COLO829 (cell line): Measurements from ENCODE around the gene TRAPPC5.

Source experiments
- DNase-seq: peaks from one replicate; pipeline ENCODE4 v3.0.0; 2012; ENCODE audit warnings: low spot score

TRAPPC5 gene

DNA sequence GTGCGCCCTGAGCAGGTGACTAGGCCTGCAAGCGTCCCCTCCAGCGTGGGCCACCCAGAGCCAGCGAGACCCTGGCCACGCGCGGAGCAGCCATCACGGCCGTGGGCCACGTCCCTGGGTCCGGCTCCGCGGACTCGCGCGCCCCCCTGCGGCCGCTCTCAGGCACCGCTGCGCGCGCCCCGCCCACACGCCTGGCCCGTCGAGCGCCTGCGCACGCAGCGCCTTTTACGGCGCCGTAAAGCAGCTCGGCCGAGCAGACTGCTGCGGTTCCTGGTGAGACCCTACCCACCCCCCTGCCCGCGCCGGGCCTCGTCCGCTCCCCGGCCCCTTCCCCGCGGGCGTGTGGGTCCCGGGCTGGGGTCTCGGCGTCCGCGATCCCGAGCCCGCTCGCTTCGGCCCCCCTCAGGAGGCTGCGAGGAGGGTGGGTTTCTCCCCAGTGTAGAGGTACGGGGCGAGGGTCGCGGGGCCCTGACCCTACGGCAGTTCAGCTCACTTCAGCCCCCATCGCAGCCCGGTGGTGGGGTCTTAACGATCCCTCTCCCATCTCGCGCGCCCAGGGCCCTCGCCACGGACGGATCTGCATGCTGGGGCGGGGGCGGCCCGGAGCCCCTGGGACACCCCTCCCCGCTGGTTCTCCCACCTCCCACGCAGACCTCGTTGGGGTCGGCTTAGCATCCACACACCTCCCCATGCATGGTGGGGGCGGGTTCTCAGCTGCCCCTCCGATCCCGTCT is at the start of gene TRAPPC5:
TRAPPC5 (plus strand) TSS at position 228 of the 734 bp plus-strand sequence. CDS start 1,421 bp downstream, outside the sequence.
- DNase-seq, result peak; percentile 66

DNA sequence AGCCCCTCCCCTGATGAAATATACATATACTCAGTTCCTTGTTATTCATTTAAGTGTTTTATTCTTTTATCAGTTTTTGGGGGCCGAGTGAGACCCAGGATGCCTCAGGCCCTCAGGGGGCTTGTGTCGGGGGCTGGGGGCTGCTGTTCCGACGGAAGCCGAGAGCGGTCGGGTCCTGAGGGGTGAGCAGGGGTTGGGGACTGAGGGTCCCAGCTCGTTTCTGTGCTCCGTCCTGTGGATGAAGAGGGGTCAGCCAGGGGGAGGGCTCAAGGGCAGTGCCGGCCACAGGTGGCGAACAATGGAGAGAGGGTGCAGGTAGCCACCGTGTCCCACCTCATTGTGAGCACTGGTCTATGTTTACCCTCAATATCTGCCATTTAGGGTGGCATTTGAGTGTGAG is 49.1 kb upstream of the TRAPPC5 start:
- DNase-seq, result no peak

GRCh38 chr19:7632340-7633203 is 48.1 kb upstream of the TRAPPC5 start:
- DNase-seq, result no peak

- no peak for DNase-seq
Observed at GRCh38 chr19:7633698-7634097, 46.9 kb upstream of the TRAPPC5 start, which contains the start of gene PCP2. Gene PCP2 (minus strand): TSS chr19:7633719. CDS start chr19:7633457, 262 bp downstream.

DNA sequence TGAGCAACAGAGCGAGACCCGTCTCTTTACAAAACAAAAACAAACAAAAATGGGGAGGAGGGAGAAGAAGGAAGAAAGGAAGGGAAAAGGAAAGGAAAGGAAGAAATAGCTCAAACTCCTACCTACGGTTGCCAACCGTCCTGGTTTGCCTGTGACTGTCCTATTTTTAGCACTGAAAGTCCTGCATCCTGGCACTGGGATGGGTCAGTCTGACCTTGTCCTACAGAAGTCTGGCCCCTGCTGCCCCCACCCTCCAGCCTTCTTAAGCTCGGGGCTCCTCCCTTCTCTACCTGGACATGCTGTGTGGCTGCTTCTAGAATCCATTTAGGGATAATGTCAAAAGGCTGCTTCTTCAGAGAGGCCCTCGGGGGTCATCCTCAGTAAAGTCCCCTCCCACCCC is 45.0 kb upstream of the TRAPPC5 start:
- DNase-seq, result no peak

DNA sequence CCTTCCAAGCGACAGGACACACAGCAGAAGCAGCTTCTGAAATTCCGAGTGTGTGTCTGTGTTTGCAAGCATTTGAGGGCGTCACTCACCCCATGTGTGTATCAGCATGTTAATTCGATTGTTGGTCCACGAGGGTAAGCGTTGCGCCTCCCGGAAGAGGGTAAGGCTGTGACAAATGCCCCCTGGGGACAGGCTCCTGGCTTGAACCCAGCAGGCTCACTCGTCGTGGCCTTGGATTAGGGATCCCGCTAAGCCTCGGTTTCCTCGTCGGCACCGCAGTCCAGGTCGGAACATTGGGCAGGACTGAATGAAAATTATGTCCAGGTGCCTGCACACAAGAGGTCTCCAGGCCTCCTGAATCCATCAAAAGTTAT is 44.3 kb upstream of the TRAPPC5 start:
- no peak for DNase-seq

- peak; percentile 70 for DNase-seq
Observed at GRCh38 chr19:7636691-7637373, 43.8 kb upstream of the TRAPPC5 start, which contains the start of gene STXBP2. Gene STXBP2 (plus strand): TSS chr19:7637110. CDS start chr19:7637150, 40 bp downstream.

GRCh38 chr19:7637374-7638256 is 43.0 kb upstream of the TRAPPC5 start:
- no peak for DNase-seq

GRCh38 chr19:7638802-7639465 is 41.7 kb upstream of the TRAPPC5 start:
- DNase-seq, result no peak

DNA sequence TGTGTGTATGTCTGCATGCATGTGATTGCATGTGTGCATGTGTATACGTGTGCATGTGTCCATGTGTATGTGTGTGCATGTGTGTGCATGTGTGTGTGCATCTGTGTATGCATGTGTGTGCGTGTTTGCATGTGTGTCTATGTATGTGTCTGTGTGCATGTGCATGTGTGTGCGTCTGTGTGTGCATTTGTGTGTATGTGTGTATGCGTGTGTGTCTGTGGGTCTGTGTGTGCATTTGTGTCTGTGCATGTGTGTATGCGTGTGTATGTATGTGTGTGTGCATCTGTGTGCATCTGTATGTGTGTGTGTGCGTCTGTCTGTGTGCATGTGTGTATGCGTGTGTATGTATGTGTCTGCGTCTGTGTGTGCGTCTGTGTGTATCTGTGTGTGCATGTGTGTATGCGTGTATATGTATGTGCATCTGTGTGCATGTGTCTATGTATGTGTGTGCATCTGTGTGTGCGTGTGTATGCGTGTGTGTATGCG is 40.7 kb upstream of the TRAPPC5 start:
- DNase-seq, result no peak

- no peak for DNase-seq
Observed at GRCh38 chr19:7640803-7641202, 39.8 kb upstream of the TRAPPC5 start.

DNA sequence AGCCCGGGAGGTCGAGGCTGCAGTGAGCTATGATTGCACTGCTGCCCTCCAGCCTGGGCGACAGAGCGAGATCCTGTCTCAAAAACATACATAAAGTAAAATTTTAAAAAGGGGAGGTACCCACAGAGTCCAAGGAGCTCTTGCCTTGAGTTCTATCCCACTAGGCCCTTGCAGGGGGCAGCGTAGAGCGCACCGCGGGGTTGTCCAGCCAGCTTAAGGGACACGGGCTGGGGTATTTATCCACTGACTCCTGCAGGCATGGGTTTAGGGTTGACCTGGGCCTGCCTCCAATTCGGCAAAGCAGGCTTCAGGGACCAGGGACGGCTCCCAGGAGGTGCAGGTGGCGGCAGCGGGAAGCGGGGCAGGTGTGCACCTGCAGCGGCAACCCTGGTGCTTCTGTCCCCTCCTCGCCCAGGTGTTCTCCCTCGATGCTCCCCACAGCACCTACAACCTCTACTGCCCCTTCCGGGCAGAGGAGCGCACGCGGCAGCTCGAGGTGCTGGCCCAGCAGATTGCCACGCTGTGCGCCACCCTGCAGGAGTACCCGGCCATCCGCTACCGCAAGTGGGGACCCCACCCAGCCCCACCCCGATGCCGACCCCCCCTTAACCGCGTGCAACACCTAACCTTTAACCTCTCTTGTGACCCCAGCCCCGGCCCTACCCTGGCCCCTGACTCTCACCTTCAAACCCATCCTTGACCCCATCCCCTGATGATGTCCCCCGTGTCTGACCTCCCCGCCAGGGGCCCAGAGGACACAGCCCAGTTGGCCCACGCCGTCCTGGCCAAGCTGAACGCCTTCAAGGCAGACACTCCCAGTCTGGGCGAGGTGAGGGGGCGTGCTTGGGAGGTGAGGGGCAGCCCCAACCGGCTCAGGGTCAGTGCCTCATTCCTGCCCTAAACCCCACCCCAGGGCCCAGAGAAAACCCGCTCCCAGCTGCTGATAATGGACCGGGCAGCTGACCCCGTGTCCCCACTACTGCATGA is 39.0 kb upstream of the TRAPPC5 start:
- DNase-seq, result no peak

- DNase-seq, result no peak
Observed at GRCh38 chr19:7642295-7643030, 38.2 kb upstream of the TRAPPC5 start.

DNA sequence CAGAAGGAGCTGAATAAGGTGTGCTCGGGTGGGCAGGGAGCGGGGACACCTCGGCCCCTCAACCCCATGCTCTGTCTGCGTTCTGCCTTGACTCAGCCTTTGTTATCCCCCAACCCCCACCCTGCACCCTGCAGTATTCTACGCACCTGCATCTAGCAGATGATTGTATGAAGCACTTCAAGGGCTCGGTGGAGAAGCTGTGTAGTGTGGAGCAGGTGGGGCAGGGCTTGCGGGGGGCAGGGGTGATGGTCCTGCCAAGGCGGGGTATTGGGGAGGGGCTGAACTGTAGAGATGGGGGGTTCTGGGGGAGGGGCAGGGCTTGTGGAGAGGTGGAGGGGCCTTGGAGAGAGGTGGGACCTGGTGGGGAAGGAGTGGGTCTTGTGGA is 37.6 kb upstream of the TRAPPC5 start:
- DNase-seq, result no peak

DNA sequence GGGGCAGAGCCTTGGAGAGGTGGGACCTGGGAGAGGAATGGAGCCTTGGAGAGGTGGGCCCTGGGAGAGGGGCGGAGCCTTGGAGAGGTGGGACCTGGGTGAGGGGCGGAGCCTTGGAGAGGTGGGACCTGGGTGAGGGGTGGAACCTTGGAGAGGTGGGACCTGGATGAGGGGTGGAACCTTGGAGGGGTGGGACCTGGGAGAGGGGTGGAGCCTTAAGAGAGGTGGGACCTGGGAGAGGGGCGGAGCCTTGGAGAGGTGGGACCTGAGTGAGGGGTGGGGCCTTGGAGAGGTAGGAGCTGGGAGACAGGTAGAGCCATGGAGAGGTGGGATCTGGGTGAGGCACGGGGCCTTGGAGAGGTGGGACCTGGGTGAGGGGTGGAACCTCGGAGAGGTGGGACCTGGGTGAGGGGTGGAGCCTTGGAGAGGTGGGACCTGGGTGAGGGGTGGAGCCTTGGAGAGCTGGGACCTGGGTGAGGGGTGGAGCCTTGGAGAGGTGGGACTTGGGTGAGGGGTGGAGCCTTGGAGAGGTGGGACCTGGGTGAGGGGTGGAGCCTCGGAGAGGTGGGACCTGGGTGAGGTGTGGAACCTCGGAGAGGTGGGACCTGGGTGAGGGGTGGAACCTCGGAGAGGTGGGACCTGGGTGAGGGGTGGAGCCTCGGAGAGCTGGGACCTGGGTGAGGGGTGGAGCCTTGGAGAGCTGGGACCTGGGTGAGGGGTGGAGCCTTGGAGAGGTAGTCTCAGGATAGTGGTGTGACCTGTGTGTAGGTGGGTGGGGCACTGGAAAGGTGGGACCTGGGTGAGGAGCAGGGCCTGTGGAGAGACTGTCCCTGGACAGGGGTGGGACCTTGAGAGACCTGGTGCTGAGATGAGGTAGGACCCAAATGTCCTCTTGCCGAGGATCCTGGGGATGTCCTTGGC is 36.7 kb upstream of the TRAPPC5 start:
- DNase-seq, result peak; percentile 32

DNA sequence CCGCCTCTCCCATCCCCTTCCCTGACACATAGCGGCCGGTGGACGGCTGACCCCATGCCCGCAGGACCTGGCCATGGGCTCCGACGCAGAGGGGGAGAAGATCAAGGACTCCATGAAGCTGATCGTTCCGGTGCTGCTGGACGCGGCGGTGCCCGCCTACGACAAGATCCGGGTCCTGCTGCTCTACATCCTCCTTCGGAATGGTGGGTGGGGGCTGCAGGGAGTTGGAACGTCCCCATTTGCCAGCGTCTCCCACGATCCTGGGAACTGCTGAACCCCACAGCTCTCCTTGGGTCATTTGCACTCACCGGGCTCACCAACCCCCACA is 36.1 kb upstream of the TRAPPC5 start:
- DNase-seq, result no peak

DNA sequence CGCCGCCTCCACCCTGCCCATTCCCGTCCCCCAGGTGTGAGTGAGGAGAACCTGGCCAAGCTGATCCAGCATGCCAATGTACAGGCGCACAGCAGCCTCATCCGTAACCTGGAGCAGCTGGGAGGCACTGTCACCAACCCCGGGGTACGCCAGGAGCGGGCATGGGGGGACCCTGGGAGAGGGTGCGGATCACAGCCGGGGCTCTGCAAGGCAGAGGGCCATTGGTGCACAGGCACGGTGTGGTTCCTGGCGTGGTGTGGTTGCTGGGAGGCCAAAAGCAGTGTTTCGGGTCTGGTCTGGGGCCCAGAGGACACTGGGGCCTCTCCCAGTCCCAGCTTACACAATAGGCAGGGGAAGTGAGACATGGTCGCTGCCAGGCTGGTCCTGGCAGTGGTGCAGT is 35.5 kb upstream of the TRAPPC5 start:
- DNase-seq, result no peak
